ENCODE measurements around the gene MELTF.

Gene MELTF

DNA sequence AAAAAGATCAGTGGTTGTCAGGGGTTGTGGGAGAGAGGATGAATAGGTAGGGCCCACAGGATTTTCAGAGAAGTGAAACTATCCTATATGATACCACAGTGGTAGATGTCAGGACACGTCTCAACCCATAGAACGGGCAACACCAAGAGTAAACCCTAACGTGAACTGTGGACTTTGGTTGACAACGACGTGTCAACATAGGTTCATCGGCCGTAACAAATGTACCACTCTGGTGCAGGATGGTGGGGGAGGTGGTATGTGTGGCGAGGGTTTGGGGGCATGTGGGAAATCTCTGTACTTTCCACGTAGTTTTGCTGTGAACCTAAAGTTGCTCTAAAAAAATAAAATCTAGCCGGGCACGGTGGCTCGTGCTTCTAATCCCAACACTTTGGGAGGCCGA is 48.0 kb downstream of the MELTF start:
- Mint-ChIP-seq H3K9me3 (peaks cover 13% of the 10 kb centered on the region), H3K27me3 (ENCODE audit: low read depth) (peaks cover 16% of the 10 kb centered on the region)

DNA sequence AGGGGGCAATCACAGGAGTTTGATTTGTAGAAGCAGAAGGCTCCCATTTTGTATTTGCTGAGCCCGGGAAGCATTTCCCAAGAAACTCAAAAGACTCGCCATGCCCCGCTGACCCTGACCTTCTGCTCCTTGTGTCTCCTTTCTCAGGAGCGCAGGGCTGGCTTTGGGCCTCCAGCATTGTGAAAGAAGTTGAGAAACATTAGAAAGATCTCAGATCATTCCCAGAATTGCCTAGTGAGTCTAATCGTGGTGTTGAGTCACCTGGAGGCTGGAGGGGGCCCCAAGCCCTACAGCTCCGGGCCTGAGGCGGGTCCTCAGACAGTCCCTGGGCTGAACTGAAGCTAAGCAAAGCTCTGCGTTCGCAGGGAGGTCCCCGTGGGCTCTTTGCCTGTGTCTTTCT is 50.1 kb downstream of the MELTF start:
- Mint-ChIP-seq H3K4me3 (no peak overlapping the region), H3K4me1 (ENCODE audit: low read depth) (peaks cover 7% of the 10 kb centered on the region), H3K36me3 (ENCODE audit: low read depth) (no peaks in the 10 kb centered on the region), H3K9me3 (peaks cover 13% of the 10 kb centered on the region), H3K27me3 (ENCODE audit: low read depth) (peaks cover 16% of the 10 kb centered on the region), H3K27ac (no peak overlapping the region)

More for the DNA sequence above, 48.0 kb downstream of the MELTF start:
- Mint-ChIP-seq H3K4me3 (no peak overlapping the region), H3K27ac (no peak overlapping the region), H3K36me3 (ENCODE audit: low read depth) (no peaks in the 10 kb centered on the region), H3K4me1 (ENCODE audit: low read depth) (peaks cover 7% of the 10 kb centered on the region)

DNA sequence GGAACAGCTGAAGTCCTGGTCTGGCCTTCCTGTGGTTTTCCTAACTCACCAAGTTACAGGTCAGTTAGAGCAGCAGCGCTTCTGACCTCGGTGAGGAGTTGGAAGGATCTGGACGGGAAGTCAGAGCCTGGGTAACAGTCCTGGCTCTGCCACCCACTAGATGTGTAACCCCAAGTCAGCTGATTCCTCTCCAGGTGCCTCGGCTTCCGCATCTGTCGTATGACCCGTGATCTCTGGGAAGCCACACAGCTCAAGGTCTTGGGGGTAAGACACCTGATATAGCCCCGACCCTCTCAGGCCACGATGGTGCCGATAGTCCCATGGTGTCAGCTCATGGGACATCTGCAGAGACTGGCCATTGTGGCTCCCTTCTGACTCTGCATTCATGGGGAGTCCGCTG is 52.7 kb downstream of the MELTF start:
- no peak overlapping the region for H3K4me3 Mint-ChIP-seq
- H3K9me3 Mint-ChIP-seq: peaks cover 3% of the 10 kb centered on the region
- no peaks in the 10 kb centered on the region for H3K36me3 Mint-ChIP-seq (ENCODE audit: low read depth)
- no peak overlapping the region for H3K27ac Mint-ChIP-seq
- peaks cover 4% of the 10 kb centered on the region for H3K27me3 Mint-ChIP-seq (ENCODE audit: low read depth)
- H3K4me1 Mint-ChIP-seq (ENCODE audit: low read depth): peaks cover 7% of the 10 kb centered on the region

DNA sequence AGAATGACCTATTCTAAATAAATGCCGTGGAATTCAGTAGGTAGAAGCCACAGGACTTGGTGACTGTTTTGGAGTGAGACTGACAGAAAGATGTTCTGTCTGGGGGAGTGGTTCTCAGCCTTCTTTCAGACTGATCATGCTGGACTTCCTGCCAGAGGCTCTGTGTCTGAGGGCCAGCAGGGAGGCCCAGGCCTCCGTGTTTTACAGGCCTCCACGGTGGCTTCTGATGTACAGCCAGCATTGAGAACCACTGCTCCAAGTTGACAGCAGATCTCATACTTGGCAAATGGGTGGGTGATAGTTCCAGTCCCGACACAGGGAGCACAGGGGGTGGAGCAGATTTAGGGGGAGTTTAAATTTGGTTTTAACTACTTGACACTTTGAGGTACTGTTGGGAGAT is 54.3 kb downstream of the MELTF start:
- H3K36me3 Mint-ChIP-seq (ENCODE audit: low read depth): no peaks in the 10 kb centered on the region
- H3K4me1 Mint-ChIP-seq (ENCODE audit: low read depth): peaks cover 9% of the 10 kb centered on the region
- no peaks in the 10 kb centered on the region for H3K9me3 Mint-ChIP-seq
- no peak overlapping the region for H3K27ac Mint-ChIP-seq
- H3K4me3 Mint-ChIP-seq: no peak overlapping the region
- peaks cover 10% of the 10 kb centered on the region for H3K27me3 Mint-ChIP-seq (ENCODE audit: low read depth)

DNA sequence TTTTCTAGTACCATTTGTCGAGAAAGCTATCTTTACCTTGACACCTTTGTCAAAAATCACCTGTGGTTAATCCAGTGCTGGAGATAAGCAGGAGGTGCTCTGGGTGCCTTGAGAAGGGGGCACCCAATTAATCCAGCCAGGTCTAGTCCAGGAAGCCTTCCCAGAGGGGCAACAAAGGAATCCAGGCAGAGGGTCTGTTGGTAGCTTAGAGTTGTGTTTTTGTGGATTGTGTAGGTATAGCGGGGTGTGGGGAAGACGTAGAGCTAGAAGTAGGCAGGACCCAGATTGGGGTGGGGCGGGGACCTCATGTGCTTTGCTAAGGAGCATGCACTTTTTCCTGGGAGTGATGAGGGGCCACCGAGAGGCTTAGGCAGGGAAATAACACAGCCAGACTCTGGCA is 55.0 kb downstream of the MELTF start:
- Mint-ChIP-seq H3K9me3 (no peaks in the 10 kb centered on the region), H3K4me1 (ENCODE audit: low read depth) (peaks cover 13% of the 10 kb centered on the region), H3K4me3 (no peak overlapping the region), H3K36me3 (ENCODE audit: low read depth) (no peaks in the 10 kb centered on the region), H3K27ac (no peak overlapping the region), H3K27me3 (ENCODE audit: low read depth) (peaks cover 12% of the 10 kb centered on the region)

DNA sequence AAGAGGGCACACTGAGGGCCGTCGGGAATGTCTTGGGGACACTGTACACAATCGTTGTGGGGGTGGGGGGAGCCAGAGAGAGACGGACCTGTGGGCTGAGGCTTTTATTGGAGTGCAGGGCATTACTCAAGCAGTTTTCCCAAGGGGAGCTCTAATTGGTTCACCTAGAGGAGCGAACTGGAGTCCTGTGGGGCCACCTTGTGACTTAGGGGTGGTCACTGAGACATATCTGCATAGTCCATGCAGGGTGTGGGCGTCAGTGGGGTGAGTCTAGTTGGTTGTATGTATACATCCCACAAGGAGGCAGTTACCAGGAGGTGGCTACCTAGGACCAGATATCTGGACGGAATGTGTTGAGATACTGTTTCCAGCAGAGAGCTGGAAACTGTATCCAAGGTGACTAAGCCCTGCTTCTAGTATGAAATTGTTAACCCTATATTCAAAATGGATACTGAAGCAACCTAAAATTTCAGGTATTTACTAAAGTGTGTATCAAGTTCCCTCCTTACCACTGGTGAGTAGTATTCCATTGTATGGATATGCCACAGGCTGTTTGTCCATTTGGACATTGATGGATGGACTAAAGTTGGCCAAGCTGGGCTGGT is 58.4 kb downstream of the MELTF start:
- Mint-ChIP-seq H3K27ac (no peak overlapping the region), H3K9me3 (no peaks in the 10 kb centered on the region), H3K4me3 (no peak overlapping the region), H3K4me1 (ENCODE audit: low read depth) (peaks cover 14% of the 10 kb centered on the region), H3K27me3 (ENCODE audit: low read depth) (peaks cover 12% of the 10 kb centered on the region), H3K36me3 (ENCODE audit: low read depth) (peaks cover 2% of the 10 kb centered on the region)

DNA sequence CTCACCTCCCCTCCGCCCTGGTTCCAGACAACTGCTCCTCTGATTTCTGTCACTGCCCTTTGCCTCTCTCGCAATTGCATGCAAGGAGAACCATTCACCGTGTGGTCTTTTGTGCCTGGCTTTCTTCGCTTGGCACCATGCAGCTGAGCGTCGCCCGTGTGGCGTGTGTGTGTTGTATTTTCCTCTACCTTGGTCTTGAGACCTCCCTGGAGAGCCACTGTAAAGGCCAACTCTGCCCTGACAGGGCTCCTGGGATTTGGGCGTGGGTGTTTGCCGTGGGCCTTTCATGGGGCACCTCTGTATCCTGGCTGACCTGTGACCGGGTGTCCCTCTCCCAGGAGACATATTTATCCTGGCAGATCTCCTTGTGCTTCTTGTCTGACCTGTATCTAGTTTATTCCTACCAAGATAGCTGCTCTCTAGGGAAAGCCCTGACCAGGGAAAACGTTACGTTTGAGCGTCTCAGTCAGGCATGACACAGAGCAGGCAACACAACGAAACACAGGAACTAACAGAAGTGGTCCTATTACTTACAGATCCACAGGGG is 59.0 kb downstream of the MELTF start:
- Mint-ChIP-seq H3K27ac (peak overlapping the region; percentile 78), H3K4me1 (ENCODE audit: low read depth) (peaks cover 14% of the 10 kb centered on the region), H3K4me3 (peak overlapping the region; percentile 80), H3K27me3 (ENCODE audit: low read depth) (peaks cover 12% of the 10 kb centered on the region), H3K9me3 (no peaks in the 10 kb centered on the region), H3K36me3 (ENCODE audit: low read depth) (peaks cover 2% of the 10 kb centered on the region)

DNA sequence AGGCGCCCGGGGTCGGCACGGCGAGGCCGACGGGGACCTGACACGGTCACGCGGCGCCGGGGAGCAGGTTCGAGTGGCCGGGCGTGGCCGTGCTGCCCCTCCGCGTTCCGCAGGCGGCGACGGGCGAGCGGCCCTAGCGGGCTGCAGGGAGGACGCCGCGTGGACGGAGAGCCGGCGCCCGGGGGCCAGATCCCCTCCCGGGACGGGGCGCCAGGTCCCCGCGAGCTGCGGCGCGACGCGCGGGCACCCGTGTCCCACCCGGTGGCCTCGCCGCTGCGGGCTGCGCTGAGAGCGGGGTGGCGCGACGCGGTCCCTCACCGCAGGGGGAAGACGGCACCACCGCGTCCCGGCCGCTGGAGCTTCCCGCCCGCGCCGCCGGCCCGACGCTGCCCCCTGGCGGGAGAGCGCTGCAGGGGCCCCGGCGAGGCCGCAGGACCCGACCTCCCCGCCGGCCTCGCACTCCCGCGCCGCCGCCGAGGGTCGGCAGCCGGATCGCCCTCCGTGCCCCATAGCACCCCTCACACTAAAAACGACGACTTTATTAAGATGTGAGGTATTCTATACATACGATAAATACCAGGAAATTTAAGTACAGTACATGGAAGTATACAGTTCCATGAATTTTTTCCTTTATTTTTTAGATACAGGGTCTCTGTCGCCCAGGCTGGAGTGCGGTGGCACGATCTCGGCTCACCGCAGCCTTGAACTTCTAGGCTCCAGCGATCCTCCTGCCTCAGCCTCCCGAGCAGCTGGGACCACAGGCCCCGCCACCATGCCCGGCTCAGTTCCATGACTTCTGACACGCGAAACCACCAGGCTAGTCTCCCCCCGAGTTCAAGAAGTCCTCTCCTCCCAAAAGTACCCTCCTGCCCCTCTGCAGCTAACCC is 59.7 kb downstream of the MELTF start:
- H3K4me3 Mint-ChIP-seq: peak overlapping the region; percentile 80
- H3K27me3 Mint-ChIP-seq (ENCODE audit: low read depth): peaks cover 12% of the 10 kb centered on the region
- no peaks in the 10 kb centered on the region for H3K9me3 Mint-ChIP-seq
- H3K27ac Mint-ChIP-seq: peak overlapping the region; percentile 78
- peaks cover 14% of the 10 kb centered on the region for H3K4me1 Mint-ChIP-seq (ENCODE audit: low read depth)
- peaks cover 2% of the 10 kb centered on the region for H3K36me3 Mint-ChIP-seq (ENCODE audit: low read depth)

DNA sequence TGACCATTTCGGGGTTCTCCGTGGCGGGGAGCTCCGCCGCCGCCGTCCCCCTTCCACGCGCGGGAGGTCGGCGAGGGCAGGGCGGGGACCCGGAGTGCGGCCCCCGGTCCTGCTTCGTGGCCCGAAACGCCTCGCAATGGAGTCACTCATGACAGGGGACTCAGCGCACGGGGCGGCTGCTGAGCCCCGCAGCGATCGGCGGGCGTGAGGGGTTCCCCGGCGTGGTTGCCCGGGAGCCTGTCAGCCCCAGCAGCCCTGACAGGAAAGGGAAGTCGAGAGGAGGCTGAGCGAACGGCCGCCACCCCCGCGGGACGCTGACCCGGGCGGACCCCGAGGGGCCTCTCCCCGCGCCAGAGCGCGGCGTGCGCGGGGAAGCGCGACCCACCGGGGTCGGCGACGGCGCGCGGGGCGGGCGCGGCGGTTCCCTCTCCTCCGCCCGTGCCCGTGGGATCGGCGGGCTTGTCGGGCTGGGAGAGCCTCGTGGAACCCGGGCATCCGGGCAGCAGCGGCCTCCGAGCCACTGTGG is 60.4 kb downstream of the MELTF start:
- peak overlapping the region; percentile 82 for H3K4me3 Mint-ChIP-seq
- peaks cover 12% of the 10 kb centered on the region for H3K27me3 Mint-ChIP-seq (ENCODE audit: low read depth)
- H3K36me3 Mint-ChIP-seq (ENCODE audit: low read depth): peaks cover 2% of the 10 kb centered on the region
- H3K4me1 Mint-ChIP-seq (ENCODE audit: low read depth): peaks cover 14% of the 10 kb centered on the region
- peak overlapping the region; percentile 68 for H3K27ac Mint-ChIP-seq
- H3K9me3 Mint-ChIP-seq: no peaks in the 10 kb centered on the region

DNA sequence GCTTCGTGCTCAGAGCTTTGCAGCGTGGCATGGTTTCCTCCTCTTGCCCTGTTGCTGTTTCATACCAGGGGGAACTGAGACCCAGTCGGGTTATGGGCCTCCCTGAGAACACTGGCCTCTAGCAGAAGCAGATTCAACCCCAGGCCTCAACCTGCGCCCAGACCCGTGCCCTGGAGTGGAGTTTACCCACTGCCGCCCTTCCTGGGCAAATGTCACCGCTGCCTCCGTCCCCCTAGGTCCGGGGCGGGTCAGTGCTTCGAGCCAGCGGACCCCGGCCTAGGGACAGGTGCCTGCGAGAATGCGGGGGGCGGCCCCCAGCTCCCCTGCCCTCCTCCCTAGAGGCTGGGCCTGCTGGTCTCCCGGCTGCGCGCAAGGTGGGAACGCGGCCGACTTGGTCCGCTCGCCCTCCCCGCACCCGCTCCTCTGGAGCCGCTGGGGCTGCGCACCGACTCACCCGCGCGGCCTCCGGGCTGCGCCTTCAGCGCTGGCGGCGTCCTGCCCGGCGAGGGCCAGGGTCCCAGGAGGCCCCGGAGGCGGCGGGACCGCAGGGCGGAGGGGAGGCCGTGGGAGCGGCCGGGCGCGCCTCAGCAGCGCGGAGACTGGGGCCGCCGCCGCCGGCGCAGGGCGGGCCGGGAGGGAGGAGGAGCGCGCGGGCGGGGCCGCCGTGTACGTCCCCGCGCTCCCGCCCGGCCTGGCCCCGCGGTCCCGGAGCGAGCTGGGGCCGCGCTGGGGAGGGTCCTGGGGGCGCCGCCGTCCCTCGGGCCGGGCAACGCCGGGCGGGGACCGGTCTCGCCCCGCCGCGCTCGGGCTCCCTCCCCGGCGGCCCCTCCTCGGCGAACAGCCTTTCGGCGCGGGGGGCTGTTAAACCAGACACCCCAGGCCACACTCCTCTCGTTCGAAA is 61.1 kb downstream of the MELTF start, which contains the start of gene PIGZ:
Gene PIGZ (minus strand): TSS at position 601 of the 901 bp plus-strand sequence. CDS start 16,802 bp downstream, outside the sequence.
- Mint-ChIP-seq H3K4me1 (ENCODE audit: low read depth) (peaks cover 14% of the 10 kb centered on the region), H3K27me3 (ENCODE audit: low read depth) (peaks cover 12% of the 10 kb centered on the region), H3K27ac (peak within 1 kb of the TSS; percentile 68), H3K9me3 (no peaks in the 10 kb centered on the region), H3K4me3 (peak within 1 kb of the TSS; percentile 82), H3K36me3 (ENCODE audit: low read depth) (peaks cover 2% of the 10 kb centered on the region)

DNA sequence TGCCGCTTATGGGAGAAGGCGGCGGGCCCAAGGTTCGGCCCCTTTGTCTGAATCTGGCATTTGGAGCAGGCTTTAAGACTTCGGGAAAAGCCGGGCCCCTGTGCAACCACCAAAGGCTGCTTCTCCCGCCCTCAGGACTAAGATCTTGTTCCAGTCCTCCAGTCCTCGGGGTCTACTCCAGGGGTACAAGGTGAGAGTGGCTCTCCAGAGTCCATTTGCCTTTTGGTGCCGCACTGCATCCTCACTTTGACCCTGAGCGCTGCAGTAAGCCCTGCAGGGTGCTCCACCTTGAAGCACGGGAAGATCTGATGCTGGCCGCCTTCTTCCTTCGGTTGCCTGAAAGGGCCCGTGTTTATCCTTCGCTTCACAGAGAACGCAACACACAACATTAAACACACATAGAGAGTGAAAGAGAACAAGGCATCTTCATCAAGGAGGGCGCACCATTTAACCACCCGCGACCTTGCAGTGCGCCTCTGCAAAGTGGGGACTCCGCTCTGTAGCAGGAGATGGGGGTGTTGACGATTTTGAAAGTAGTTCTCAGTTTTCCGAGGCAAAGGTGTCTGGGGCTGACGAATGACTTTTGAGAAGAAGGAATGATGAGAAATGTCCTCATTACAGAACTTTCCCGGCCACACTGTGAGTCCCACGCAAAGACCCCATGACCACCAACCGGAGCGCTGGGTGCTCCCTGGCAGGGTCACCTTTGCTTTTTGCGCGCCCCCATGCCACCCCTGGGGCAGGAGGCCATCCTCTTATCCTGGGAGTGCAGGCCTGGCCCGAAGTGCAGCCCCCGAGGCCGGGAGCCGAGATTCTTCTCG is 62.0 kb downstream of the MELTF start:
- H3K27ac Mint-ChIP-seq: no peak overlapping the region

DNA sequence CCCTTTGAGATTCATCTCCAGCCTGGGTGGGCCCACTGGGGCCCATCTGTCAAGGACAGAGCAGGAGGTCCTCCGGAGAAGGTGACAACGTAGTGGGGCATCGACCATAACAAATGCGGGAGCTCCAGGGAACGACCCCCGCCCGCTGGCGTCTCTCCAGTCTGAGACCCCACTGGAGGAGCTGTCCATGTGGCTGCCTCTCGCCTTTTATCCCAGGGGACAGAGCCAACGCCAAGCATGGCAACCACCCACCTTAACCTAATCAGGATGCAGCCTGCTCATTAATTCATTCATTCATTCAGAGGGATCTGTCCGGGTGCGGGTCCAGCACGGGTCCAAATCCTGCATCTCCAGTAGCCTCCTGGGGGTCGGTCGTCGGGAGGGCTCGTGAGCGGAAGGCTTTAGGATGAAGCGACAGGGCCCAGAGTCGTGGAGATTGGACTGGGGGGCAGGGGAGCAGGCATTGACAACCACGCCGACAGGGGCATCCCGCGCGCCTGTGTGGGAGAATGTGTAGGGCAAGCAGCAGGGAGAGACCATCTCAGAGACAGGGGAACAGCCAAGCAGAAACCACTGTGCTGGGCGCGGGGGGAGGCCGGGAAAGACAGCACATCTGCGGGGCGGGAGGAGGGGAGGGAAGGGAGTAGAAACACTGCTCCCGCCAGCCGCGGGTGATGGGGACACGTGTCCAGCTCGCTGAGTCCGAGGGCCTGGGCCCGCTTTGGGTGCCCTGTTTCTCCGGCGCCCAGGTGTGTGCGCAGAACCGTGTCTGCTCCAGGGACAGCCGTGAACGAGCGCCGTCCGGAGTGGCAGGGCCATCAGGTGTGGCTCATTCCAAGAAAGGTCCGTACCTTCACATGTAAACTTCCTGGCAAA is 62.9 kb downstream of the MELTF start:
- Mint-ChIP-seq H3K27me3 (ENCODE audit: low read depth) (peaks cover 12% of the 10 kb centered on the region), H3K4me3 (peak overlapping the region; percentile 66), H3K27ac (no peak overlapping the region), H3K4me1 (ENCODE audit: low read depth) (peaks cover 14% of the 10 kb centered on the region), H3K36me3 (ENCODE audit: low read depth) (peaks cover 2% of the 10 kb centered on the region), H3K9me3 (no peaks in the 10 kb centered on the region)

More for the DNA sequence above, 62.0 kb downstream of the MELTF start:
- no peaks in the 10 kb centered on the region for H3K9me3 Mint-ChIP-seq
- peaks cover 14% of the 10 kb centered on the region for H3K4me1 Mint-ChIP-seq (ENCODE audit: low read depth)
- peaks cover 12% of the 10 kb centered on the region for H3K27me3 Mint-ChIP-seq (ENCODE audit: low read depth)
- H3K36me3 Mint-ChIP-seq (ENCODE audit: low read depth): peaks cover 2% of the 10 kb centered on the region
- peak overlapping the region; percentile 76 for H3K4me3 Mint-ChIP-seq
